Esophagus muscularis mucosa (tissue), 4 donors: Measurements from ENCODE around the gene TMEM170B. TPM values are rescaled to one million over a fixed set of nuclear protein-coding genes. Genes with fewer than 3 reads are reported as not detected.

ENCODE experiments used
- DNase-seq: peaks from one replicate; pipeline ENCODE4 v3.0.0-alpha.2; 2017; ENCODE audit errors: extremely low spot score
- H3K27ac ChIP-seq, 4 donors: fragments of 200-600 bp; sonication (generic); replicated peaks in 1 of 4; 1 replicate in 3 of 4; 2 replicates in 1 of 4; pipeline ENCODE4 v1.5.1; 2016 to 2019; ENCODE audit warnings: mild to moderate bottlenecking in 1 of 4
- H3K27me3 ChIP-seq, 4 donors: fragments of 200-600 bp; sonication (generic); one replicate each; pipeline versions ENCODE4 v1.5.1 to v1.6.0; 2016 to 2019
- H3K36me3 ChIP-seq, 4 donors: fragments of 200-600 bp; sonication (generic); one replicate each; pipeline ENCODE4 v1.5.1; 2016 to 2019
- H3K4me1 ChIP-seq, 4 donors: fragments of 200-600 bp; sonication (generic); one replicate each; pipeline ENCODE4 v1.5.1; 2016 to 2019
- H3K4me3 ChIP-seq, 4 donors: fragments of 200-600 bp; sonication (generic); 1 replicate in 2 of 4; 2 replicates in 2 of 4; pipeline ENCODE4 v1.5.1; 2016 to 2019; ENCODE audit warnings: mild to moderate bottlenecking in 4 of 4, moderate library complexity in 1 of 4
- H3K9me3 ChIP-seq, 4 donors: fragments of 200-600 bp; sonication (generic); 1 replicate in 3 of 4; 2 replicates in 1 of 4; pipeline ENCODE4 v1.5.1; 2016 to 2019
- EP300 ChIP-seq: sonication (generic); formaldehyde crosslinking; IDR thresholded peaks from one replicate; pipeline ENCODE4 v1.6.1; 2017; ENCODE audit warnings: antibody characterized with exemption
- POLR2A ChIP-seq: fragments of 450-650 bp; IDR thresholded peaks from one replicate; pipeline ENCODE4 v1.6.1; 2017; ENCODE audit warnings: antibody characterized with exemption, moderate library complexity, mild to moderate bottlenecking, low read depth
- POLR2AphosphoS5 ChIP-seq, 2 donors: sonication (generic); formaldehyde crosslinking; IDR thresholded peaks; one replicate each; pipeline ENCODE4 v1.6.1; 2017; ENCODE audit warnings: antibody characterized with exemption in 2 of 2
- WGBS: methylation state at CpG from one replicate; pipeline ENCODE4 v1.1.5; 2018; 5-methylcytosine and 5-hydroxymethylcytosine counted together
- intact Hi-C: fragments of 100-400 bp; cut with DNase I; formaldehyde crosslinking; loops from one replicate; pipeline ENCODE4 v1.15.1; 2023
- total RNA-seq, 4 donors: library from RNA; depleted of rRNA; stranded (reverse); fragments of >200 nt; gene quantifications; one replicate each; pipeline versions ENCODE4 v1.1.0 to v1.2.1, GENCODE V29; 2016
- TF ChIP-seq, protein P1 (sequence below), 3 experiments: fragments of 200-600 bp in 2 of 3; fragments of 450-650 bp in 1 of 3; sonication (generic) in 2 of 3; IDR thresholded peaks; one replicate each; pipeline ENCODE4 v1.5.1; 2017 to 2019; ENCODE audit warnings: antibody characterized with exemption in 3 of 3, mild to moderate bottlenecking in 2 of 3, moderate library complexity in 1 of 3

TMEM170B gene
- total RNA-seq, 4 donors from 2014 or later, result 5.4 to 8.6 (median 6.2) TPM

DNA sequence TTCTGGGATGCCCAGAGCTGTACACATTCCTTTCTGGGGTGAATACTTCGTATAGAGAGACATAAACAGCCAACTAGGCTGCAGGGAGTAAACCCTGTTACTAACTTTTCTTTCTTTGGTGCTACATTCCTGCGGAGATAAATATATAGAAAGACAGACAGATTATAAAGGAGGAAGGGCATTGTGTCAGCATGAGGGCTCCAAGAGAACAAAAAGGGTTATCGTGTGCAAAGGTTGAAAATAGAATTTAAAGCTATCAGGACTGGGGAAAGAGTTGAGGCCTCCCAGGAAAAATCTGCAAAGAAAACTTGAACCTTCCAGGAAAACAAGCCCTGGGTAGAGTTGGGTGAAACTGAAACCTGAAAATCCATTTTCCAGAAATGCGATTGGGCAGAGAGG, 68.0 kb downstream of the TMEM170B start:
- DNase-seq, result no peak
- no peaks in the 10 kb centered on the region for H3K27me3 ChIP-seq
- 81% methylated on average over 4 of the region's 4 CpGs for WGBS
- intact Hi-C loops, result no loop called here
- H3K4me1 ChIP-seq, result peaks cover 29 to 44% (median 39%) of the 10 kb centered on the region in 4 donors
- peak overlapping the region; percentile 32 to 57 (median 40) for H3K27ac ChIP-seq
- no peaks in the 10 kb centered on the region for H3K9me3 ChIP-seq
- no peak overlapping the region for H3K4me3 ChIP-seq
- no peak for TF ChIP-seq EP300
- TF ChIP-seq, protein P1, sequence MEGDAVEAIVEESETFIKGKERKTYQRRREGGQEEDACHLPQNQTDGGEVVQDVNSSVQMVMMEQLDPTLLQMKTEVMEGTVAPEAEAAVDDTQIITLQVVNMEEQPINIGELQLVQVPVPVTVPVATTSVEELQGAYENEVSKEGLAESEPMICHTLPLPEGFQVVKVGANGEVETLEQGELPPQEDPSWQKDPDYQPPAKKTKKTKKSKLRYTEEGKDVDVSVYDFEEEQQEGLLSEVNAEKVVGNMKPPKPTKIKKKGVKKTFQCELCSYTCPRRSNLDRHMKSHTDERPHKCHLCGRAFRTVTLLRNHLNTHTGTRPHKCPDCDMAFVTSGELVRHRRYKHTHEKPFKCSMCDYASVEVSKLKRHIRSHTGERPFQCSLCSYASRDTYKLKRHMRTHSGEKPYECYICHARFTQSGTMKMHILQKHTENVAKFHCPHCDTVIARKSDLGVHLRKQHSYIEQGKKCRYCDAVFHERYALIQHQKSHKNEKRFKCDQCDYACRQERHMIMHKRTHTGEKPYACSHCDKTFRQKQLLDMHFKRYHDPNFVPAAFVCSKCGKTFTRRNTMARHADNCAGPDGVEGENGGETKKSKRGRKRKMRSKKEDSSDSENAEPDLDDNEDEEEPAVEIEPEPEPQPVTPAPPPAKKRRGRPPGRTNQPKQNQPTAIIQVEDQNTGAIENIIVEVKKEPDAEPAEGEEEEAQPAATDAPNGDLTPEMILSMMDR (IDR thresholded peaks at IDR 0.05), result no peak
- H3K36me3 ChIP-seq, result no peaks in the 10 kb centered on the region

DNA sequence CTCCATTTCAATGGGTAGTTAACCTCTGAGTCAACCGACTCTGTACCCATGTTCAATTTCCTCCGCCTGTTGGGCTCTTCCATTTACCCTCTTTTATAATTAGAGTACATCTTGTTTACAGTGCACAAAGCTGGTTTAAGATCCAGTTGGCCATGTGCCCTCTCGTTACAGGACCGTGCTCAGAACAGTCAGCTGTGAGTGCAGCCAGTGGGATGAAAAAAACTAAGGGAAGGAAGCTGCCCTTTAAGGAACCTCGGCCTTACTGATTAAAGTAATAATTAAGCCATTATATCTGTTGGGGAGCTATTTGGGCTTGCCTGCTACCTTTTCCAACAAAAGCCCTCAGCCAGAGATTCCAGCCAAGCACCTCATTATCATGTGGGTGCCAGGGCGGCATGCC, 68.8 kb downstream of the TMEM170B start:
- no peaks in the 10 kb centered on the region for H3K9me3 ChIP-seq
- no peak for DNase-seq
- intact Hi-C loops, result no loop called here
- H3K4me1 ChIP-seq, result peaks cover 29 to 44% (median 39%) of the 10 kb centered on the region in 4 donors
- peak overlapping the region; percentile 32 to 57 (median 40) for H3K27ac ChIP-seq
- TF ChIP-seq POLR2AphosphoS5 (IDR thresholded peaks at IDR 0.05), result peak; percentile 14 to 28
- no peak for TF ChIP-seq POLR2A
- no peaks in the 10 kb centered on the region for H3K36me3 ChIP-seq
- 60% methylated on average over 6 of the region's 6 CpGs for WGBS
- H3K4me3 ChIP-seq, result no peak overlapping the region
- H3K27me3 ChIP-seq, result no peaks in the 10 kb centered on the region

DNA sequence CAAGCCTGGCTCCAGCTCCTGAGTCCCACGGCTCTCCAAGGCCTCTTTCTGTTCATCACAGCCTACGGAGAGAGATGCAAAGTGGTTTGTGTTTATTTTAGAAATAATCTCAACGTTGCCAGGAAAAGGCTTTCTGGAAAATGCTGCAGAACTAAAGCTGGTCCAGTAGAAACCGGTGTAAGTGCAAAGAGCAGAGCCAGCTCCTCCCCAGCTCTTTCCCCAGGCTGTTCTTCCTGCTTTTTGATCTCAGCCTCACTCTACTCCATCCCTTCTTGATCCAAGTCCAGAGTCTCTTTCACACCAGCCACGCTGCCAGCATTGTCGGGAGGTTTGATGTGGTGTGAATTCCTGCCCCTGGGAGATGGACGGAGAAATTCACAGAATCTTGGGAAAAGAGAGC, 69.8 kb downstream of the TMEM170B start:
- no peak overlapping the region for H3K4me3 ChIP-seq
- H3K27ac ChIP-seq, result peak overlapping the region; percentile 16 to 44 (median 34)
- H3K9me3 ChIP-seq, result no peaks in the 10 kb centered on the region
- no peaks in the 10 kb centered on the region for H3K36me3 ChIP-seq
- no peaks in the 10 kb centered on the region for H3K27me3 ChIP-seq
- H3K4me1 ChIP-seq, result peaks cover 29 to 44% (median 39%) of the 10 kb centered on the region in 4 donors
- no peak for DNase-seq
- intact Hi-C loops, result no loop called here
- 24% methylated on average over 7 of the region's 7 CpGs for WGBS
- TF ChIP-seq POLR2AphosphoS5 (IDR thresholded peaks at IDR 0.05) (no peak), POLR2A (no peak), EP300 (no peak)
- TF ChIP-seq, protein P1 (IDR thresholded peaks at IDR 0.05), result no peak

DNA sequence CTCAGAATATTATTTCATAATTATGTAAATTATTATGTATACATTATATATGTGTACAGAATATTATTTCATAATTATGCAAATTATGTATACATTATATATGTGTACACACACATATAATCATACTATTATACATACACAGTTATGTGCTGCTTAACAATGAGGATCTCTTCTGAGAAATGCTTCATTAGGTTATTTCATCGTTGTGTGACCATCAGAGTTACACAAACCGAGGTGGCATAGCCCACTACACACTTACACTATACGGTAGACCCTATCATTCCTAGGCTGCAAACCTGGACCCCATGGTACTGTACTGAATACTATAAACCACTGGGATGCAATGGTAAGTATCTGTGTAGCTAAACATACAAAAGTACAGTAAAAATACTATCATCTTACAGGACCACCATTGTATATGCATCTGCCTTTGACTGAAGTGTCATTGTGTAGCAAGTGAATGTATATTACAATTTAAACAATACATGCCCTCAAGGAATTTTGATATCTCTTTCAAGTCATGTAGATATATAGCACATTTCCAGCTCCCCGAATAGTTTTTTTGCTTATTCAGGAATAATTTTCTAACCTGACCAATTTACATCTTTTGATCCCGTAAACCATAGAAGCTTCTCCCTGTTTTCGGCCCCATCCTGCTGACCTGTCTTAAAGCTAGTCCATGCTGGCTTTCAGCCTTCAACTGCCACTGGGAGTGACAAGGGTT, 71.2 kb downstream of the TMEM170B start:
- Histone ChIP-seq H3K4me1 (peaks cover 37 to 48% (median 41%) of the 10 kb centered on the region in 4 donors), H3K36me3 (no peaks in the 10 kb centered on the region), H3K4me3 (no peak overlapping the region), H3K27me3 (no peaks in the 10 kb centered on the region), H3K27ac (peak overlapping the region in 3 of 4 donors; percentile 1 to 47 (median 1)), H3K9me3 (no peaks in the 10 kb centered on the region)
- intact Hi-C loops, result no loop called here
- WGBS, result 91% methylated on average over 6 of the region's 6 CpGs
- DNase-seq, result no peak
- TF ChIP-seq, protein P1 (IDR thresholded peaks at IDR 0.05), result no peak
- no peak for TF ChIP-seq POLR2AphosphoS5 (IDR thresholded peaks at IDR 0.05)
- no peak for TF ChIP-seq EP300
- TF ChIP-seq POLR2A, result no peak

DNA sequence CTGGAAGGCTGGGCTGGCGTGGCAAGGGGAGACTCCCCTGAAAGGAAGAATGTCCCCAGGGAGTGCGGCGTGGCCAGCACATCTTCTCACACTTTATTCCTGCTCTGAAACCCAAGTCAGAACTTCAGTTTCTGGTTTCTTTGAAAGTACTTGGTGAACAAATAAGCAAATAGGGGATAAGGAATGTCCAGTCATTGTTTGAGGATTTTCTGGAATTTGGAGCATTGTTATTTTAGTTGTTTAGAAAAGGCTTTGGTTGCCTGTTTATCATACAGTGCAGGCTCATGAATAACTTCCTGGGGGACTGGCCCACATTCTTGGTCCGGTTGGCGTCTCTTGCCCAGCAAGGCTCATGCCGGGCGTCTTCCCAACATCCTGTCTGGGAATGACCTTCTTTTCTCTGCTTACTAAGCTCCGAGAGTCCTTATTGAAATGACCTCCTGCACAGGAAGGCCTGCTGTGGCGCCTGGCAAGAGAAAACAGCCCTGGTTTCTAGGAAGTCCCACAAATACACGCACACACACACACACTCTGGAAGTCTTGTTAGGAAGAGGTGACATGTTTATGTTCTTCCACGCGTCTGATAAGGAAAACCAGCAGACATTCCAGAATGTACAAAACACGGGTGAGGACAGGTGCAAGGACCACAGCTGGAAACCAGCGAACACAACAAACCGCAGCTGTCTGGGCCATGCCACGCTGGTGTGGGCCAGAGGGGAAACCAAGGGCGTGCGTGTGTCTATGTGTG, 71.9 kb downstream of the TMEM170B start:
- H3K27me3 ChIP-seq, result no peaks in the 10 kb centered on the region
- no peaks in the 10 kb centered on the region for H3K9me3 ChIP-seq
- H3K4me3 ChIP-seq, result no peak overlapping the region
- 79% methylated on average over 18 of the region's 18 CpGs for WGBS
- no peak for DNase-seq
- TF ChIP-seq POLR2AphosphoS5 (IDR thresholded peaks at IDR 0.05) (peak; percentile 39 to 46), EP300 (peak; percentile 4)
- TF ChIP-seq, protein P1 (IDR thresholded peaks at IDR 0.05), result no peak
- intact Hi-C loops, result no loop called here
- H3K4me1 ChIP-seq, result peaks cover 40 to 54% (median 45%) of the 10 kb centered on the region in 4 donors
- no peaks in the 10 kb centered on the region for H3K36me3 ChIP-seq
- H3K27ac ChIP-seq, result peak overlapping the region in 3 of 4 donors; percentile 1 to 47 (median 1)
